Uterus (tissue), 2 donors: Measurements from ENCODE around the gene PTPRJ.

ENCODE experiments used
- CTCF ChIP-seq, 4 experiments: fragments of 200-600 bp in 2 of 4; fragments of 450-650 bp in 2 of 4; sonication (generic) in 2 of 4; IDR thresholded peaks; one replicate each; pipeline ENCODE4 v1.5.1; 2016 to 2019; ENCODE audit warnings: antibody characterized with exemption in 4 of 4, mild to moderate bottlenecking in 2 of 4, moderate library complexity in 1 of 4
- POLR2A ChIP-seq, 2 donors: fragments of 450-650 bp; IDR thresholded peaks; one replicate each; pipeline ENCODE4 v1.6.1; 2016; ENCODE audit warnings: antibody characterized with exemption in 2 of 2, mild to moderate bottlenecking in 1 of 2, moderate library complexity in 1 of 2

GRCh38 chr11:48138222-48138621 lies 157.9 kb downstream of the PTPRJ start:
- TF ChIP-seq CTCF (IDR thresholded peaks at IDR 0.05) (no peak), POLR2A (IDR thresholded peaks at IDR 0.05) (no peak)
